ENCODE data around the gene IL26. TPM values are rescaled to one million over a fixed set of nuclear protein-coding genes. Genes with fewer than 3 reads are reported as not detected.
"Not testable (repeated sequence)": the region's sequence is repeated elsewhere in the genome, so short reads cannot be mapped to it uniquely, and the experiment has no call there.

IL26 gene
- polyA plus RNA-seq, 1 experiment = not detected

DNA sequence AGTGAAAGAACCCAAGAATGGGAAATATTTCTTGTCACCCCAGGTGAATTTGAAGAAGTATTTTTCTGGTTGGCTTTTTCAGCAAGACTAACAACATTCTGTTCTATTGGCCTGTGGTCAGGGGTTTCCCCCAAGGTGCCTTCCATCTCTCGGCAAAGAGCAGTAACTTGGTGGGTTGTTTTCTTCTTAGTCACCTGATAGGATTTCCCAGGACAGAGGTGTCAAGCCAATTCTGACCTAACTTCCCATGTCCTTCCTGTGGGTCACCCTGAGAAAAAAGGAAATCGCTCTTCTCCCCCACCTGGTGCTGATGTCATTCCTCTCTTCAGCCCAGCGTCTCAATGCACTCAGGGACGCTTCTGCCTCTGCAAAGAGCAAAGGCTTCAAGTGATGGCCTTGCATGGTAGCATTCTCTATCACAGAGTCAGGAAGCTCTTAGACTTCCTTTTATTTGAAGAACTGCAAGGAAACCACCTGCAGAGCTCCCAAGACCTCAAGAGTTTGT lies 50.0 kb downstream of the IL26 start:
- POLR2A ChIA-PET = no interaction called here
- no peak for TF ChIP-seq CTCF (IDR thresholded peaks at IDR 0.05; ENCODE audit: insufficient read depth, low read depth, low read length)
- Histone ChIP-seq H3K36me3 (ENCODE audit: control insufficient read depth, insufficient read depth, low read length) (no peaks in the 10 kb centered on the region), H3K4me3 (ENCODE audit: low read depth, low read length) (no peak overlapping the region), H3K27me3 (ENCODE audit: control insufficient read depth, insufficient read depth, low read length) (peaks cover 1% of the 10 kb centered on the region; the same call in 1 of the 2 replicates)
- CTCF ChIA-PET = interaction anchor here (2.0 kb wide), 1 partner anchor 17 kb away, joined by 9 read pairs; the partner anchor contains the start of gene IFNG
- DNase-seq (ENCODE audit: low read depth) = no peak

- CTCF ChIA-PET; H3K4me3 ChIP-seq (ENCODE audit: low read depth, low read length); H3K27me3 ChIP-seq (ENCODE audit: control insufficient read depth, insufficient read depth, low read length); POLR2A ChIA-PET; DNase-seq (ENCODE audit: low read depth); H3K36me3 ChIP-seq (ENCODE audit: control insufficient read depth, insufficient read depth, low read length): not testable (repeated sequence)
Measured at GRCh38 chr12:68174761-68175160, 50.8 kb downstream of the IL26 start.

DNA sequence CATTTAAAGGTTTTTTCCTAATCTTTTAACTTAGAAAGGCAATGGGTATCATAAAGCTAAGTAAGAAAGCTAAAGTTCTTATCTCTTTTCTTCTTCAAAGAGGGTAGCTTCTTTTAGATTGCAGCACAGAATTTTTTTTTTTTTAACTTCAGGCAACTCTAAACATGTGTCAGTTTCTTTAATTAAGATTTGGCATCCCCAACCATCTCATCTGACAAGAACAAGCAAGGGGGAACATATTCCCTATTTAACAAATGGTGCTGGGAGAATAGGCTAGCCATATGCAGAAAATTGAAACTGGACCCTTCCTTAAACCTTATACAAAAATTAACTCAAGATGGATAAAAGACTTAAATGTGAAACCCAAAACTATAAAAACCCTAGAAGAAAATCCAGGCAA lies 51.8 kb downstream of the IL26 start:
- no peak for DNase-seq (ENCODE audit: low read depth)
- ChIA-PET CTCF (interaction anchor here (0.6 to 1.6 kb wide), 4 partner anchors 14 to 364 kb away, joined by 3 to 7 read pairs (median 4); partner anchors contain the start of gene IFNG), POLR2A (no interaction called here)

DNA sequence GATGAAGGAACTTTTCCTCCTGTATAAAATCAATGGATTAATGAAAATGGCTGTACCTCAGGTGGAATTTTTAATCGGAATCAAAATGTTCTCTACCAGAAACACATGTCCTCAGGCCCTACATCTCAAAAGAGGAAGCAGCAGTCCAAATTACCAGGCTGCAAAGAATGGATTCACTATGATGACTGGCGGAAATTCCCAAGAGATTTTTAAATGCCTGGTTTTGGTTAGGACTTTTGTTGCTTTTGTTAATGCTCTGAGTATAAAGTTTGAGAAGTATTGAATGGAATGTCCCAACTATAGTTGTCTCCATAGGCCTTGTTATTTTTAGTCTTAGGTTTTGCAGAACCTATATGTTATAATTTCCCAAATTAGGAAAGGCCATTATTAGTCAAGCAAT lies 54.9 kb downstream of the IL26 start:
- Histone ChIP-seq H3K27me3 (ENCODE audit: control insufficient read depth, insufficient read depth, low read length) (no peaks in the 10 kb centered on the region), H3K36me3 (ENCODE audit: control insufficient read depth, insufficient read depth, low read length) (no peaks in the 10 kb centered on the region), H3K4me3 (ENCODE audit: low read depth, low read length) (no peak overlapping the region)
- ChIA-PET CTCF (no interaction called here), POLR2A (no interaction called here)
- no peak for TF ChIP-seq CTCF (IDR thresholded peaks at IDR 0.05; ENCODE audit: insufficient read depth, low read depth, low read length)
- no peak for DNase-seq (ENCODE audit: low read depth)

More for the DNA sequence above, 51.8 kb downstream of the IL26 start:
- TF ChIP-seq CTCF (IDR thresholded peaks at IDR 0.05; ENCODE audit: insufficient read depth, low read depth, low read length) = no peak
- Histone ChIP-seq H3K27me3 (ENCODE audit: control insufficient read depth, insufficient read depth, low read length) (peaks cover 1% of the 10 kb centered on the region; the same call in 1 of the 2 replicates), H3K4me3 (ENCODE audit: low read depth, low read length) (no peak overlapping the region), H3K36me3 (ENCODE audit: control insufficient read depth, insufficient read depth, low read length) (no peaks in the 10 kb centered on the region)

GRCh38 chr12:68169213-68169889 lies 56.3 kb downstream of the IL26 start:
- DNase-seq (ENCODE audit: low read depth) = no peak
- Histone ChIP-seq H3K27me3 (ENCODE audit: control insufficient read depth, insufficient read depth, low read length) (no peaks in the 10 kb centered on the region), H3K36me3 (ENCODE audit: control insufficient read depth, insufficient read depth, low read length) (no peaks in the 10 kb centered on the region), H3K4me3 (ENCODE audit: low read depth, low read length) (no peak overlapping the region)
- ChIA-PET CTCF (interaction anchor here (2.5 kb wide), 1 partner anchor 11 kb away, joined by 8 read pairs; no protein-coding TSS in a partner anchor), POLR2A (no interaction called here)
- no peak for TF ChIP-seq CTCF (IDR thresholded peaks at IDR 0.05; ENCODE audit: insufficient read depth, low read depth, low read length)
